ENCODE results near the gene AKR1A1. TPM values are rescaled to one million over a fixed set of nuclear protein-coding genes. Genes with fewer than 3 reads are reported as not detected.
"Not testable (repeated sequence)": the region's sequence is repeated elsewhere in the genome, so short reads cannot be mapped to it uniquely, and the experiment has no call there.

Gene AKR1A1
- 100 to 1,000 TPM; 155 to 178 TPM for total RNA-seq

DNA sequence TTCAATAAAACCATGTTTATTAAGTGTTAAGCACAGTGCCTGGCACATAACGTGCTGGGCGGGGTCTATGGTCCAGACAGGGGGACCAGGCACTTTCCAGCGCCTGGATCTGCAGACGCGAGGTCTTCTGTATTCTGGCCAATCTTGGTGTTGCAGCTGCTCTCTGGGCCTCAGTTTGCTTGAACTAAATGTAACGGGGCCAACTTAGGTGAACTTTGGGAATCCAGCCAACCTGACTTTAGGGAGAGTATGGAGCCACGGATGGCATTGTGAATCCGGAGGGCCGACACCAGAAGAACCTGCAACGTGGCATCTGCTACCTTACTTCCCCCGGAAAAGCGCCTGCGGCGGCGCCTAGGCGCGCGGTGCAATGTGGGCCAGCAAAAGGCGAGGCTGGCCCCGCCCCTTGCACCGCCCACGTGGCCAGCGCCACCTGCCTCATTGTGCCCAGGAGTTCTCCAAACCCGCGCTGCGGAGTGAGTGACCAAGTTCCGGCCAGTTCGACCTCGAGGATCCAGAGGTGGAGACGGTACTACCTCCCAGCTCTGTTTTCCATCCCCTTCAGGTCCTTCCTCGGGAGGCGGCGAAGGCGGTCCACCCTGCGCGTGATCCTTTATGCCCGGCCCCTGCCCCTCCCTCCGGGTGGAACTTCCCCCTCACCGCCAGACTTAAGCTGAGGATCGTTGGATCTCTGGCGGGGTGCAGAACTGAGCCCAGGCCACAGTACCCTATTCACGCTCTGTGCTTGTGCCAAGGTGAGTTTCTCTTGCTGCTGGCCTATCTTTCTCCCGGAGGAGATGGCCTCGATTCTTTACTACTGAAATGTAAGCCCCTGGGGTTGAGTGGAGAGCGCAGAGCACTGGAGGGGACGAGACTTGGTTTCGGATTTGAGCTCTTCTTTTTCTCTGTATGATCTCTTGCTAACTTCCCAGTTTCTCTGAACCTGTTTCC is at the start of gene AKR1A1:
TSS of gene AKR1A1 (plus strand) at position 426 of the 951 bp plus-strand sequence. CDS start 10,969 bp downstream, outside the sequence.
- H3K27me3 Mint-ChIP-seq (ENCODE audit: low read depth): no peaks in the 10 kb centered on the region
- H3K9me3 Mint-ChIP-seq: no peaks in the 10 kb centered on the region
- DNase-seq (peak; percentile 90 to 93), ATAC-seq (replicated peaks in 1 of 2) (peak; percentile 96)
- peaks cover 25% of the 10 kb centered on the region for H3K4me1 Mint-ChIP-seq (ENCODE audit: low read depth)
- peak within 1 kb of the TSS; percentile 96 to 97 for H3K4me3 Mint-ChIP-seq
- H3K36me3 Mint-ChIP-seq (ENCODE audit: insufficient read depth in 2 of 2): peaks cover 4 to 8% of the 10 kb centered on the region in 2 donors
- H3K27ac Mint-ChIP-seq: peak within 1 kb of the TSS; percentile 90

GRCh38 chr1:45501505-45501859 is 49.1 kb upstream of the AKR1A1 start:
- peak overlapping the region; percentile 49 for H3K27ac Mint-ChIP-seq
- no peaks in the 10 kb centered on the region for H3K9me3 Mint-ChIP-seq
- peaks cover 38% of the 10 kb centered on the region for H3K4me1 Mint-ChIP-seq (ENCODE audit: low read depth)
- H3K4me3 Mint-ChIP-seq: peak overlapping the region in 1 of 2 donors; percentile 91
- no peaks in the 10 kb centered on the region for H3K27me3 Mint-ChIP-seq (ENCODE audit: low read depth)
- no peak for ATAC-seq (replicated peaks in 1 of 2)
- peaks cover 0 to 1% of the 10 kb centered on the region in 2 donors for H3K36me3 Mint-ChIP-seq (ENCODE audit: insufficient read depth in 2 of 2)
- DNase-seq: no peak

- no peak overlapping the region for H3K4me3 Mint-ChIP-seq
- no peaks in the 10 kb centered on the region for H3K36me3 Mint-ChIP-seq (ENCODE audit: insufficient read depth in 2 of 2)
- ATAC-seq (replicated peaks in 1 of 2) (no peak), DNase-seq (no peak)
- no peaks in the 10 kb centered on the region for H3K9me3 Mint-ChIP-seq
- H3K27ac Mint-ChIP-seq: no peak overlapping the region
- no peaks in the 10 kb centered on the region for H3K27me3 Mint-ChIP-seq (ENCODE audit: low read depth)
- H3K4me1 Mint-ChIP-seq (ENCODE audit: low read depth): peaks cover 36% of the 10 kb centered on the region
Observed at GRCh38 chr1:45503462-45504360, 46.9 kb upstream of the AKR1A1 start.

GRCh38 chr1:45507195-45507594 is 43.4 kb upstream of the AKR1A1 start:
- DNase-seq (no peak), ATAC-seq (replicated peaks in 1 of 2) (no peak)
- no peaks in the 10 kb centered on the region for H3K27me3 Mint-ChIP-seq (ENCODE audit: low read depth)

DNA sequence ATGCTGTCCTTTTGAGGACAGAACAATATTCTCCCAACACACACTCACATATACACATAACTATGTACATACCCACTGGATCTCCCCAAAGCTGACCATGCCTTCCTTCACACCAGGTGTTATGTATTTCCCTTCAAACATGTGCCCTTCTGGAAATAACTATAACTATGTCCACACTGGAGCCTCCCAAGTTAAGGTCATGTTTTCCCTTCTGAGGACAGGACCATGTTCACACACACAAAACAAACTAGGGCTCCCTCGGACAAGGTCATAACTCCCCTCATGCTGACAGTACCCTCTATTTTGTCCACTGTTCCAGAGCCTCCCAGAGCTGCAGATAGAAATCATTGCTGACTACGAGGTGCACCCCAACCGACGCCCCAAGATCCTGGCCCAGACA is 42.7 kb upstream of the AKR1A1 start:
- peak overlapping the region; percentile 20 for H3K27ac Mint-ChIP-seq
- H3K9me3 Mint-ChIP-seq: no peaks in the 10 kb centered on the region
- ATAC-seq (replicated peaks in 1 of 2) (no peak), DNase-seq (no peak)
- H3K36me3 Mint-ChIP-seq (ENCODE audit: insufficient read depth in 2 of 2): peaks cover 9 to 13% of the 10 kb centered on the region in 2 donors
- peaks cover 4% of the 10 kb centered on the region for H3K4me1 Mint-ChIP-seq (ENCODE audit: low read depth)
- no peak overlapping the region for H3K4me3 Mint-ChIP-seq
- H3K27me3 Mint-ChIP-seq (ENCODE audit: low read depth): no peaks in the 10 kb centered on the region

More at GRCh38 chr1:45507195-45507594, 43.4 kb upstream of the AKR1A1 start:
- Mint-ChIP-seq H3K36me3 (ENCODE audit: insufficient read depth in 2 of 2) (peaks cover 9 to 11% of the 10 kb centered on the region in 2 donors), H3K4me3 (no peak overlapping the region), H3K4me1 (ENCODE audit: low read depth) (peaks cover under 1% of the 10 kb centered on the region), H3K27ac (no peak overlapping the region), H3K9me3 (no peaks in the 10 kb centered on the region)

- Mint-ChIP-seq H3K36me3 (ENCODE audit: insufficient read depth in 2 of 2) (peaks cover 9 to 13% of the 10 kb centered on the region in 2 donors), H3K4me3 (no peak overlapping the region), H3K4me1 (ENCODE audit: low read depth) (peaks cover 4% of the 10 kb centered on the region), H3K27ac (peak overlapping the region; percentile 20), H3K27me3 (ENCODE audit: low read depth) (no peaks in the 10 kb centered on the region), H3K9me3 (no peaks in the 10 kb centered on the region)
- no peak for DNase-seq
- ATAC-seq (replicated peaks in 1 of 2): no peak
Observed at GRCh38 chr1:45508295-45509151, 42.1 kb upstream of the AKR1A1 start.

DNA sequence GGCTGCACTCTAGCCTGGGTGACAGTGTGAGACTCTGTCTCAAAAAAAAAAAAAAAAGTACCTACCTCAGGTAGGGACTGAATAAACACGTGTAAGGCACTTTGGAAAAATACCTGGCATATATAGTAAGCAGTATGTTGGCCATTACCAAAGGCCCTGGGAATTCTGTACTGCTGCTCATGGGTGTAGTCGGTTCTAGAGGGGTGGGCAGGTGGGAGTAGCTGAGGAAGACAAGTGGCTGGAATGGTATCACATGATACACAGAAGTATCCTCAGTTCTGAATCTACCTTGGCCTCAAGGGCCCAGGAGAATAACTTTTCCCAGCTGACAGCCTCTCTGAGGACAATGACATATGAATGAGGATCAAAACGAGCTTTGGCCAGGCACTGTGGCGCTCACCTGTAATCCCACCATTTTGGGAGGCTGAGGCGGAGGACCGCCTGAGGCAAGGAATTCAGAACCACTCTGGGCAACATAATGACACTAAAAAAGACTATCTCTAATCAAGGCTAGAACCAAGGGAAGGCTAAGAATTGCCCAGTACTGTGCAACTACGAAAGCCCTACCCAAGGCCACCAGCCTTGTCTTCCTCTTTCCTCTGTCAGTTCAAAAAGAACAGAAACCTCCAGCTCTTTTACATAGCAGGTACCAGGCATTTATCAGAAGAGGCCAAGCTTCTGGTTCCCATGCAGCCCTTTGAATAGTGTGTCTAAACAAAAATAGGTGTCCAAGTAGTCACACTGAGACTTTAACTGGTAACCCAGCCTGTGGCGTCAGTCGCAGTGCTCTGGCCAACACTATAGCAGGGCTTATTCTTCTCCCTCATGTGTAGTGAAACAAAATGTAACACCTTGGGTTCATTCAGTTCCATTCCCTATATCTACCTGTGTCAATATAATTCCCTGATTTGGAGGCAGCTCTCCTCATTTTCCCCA is 40.3 kb upstream of the AKR1A1 start:
- peaks cover 11% of the 10 kb centered on the region for H3K4me1 Mint-ChIP-seq (ENCODE audit: low read depth)
- no peak overlapping the region for H3K27ac Mint-ChIP-seq
- no peak overlapping the region for H3K4me3 Mint-ChIP-seq
- no peaks in the 10 kb centered on the region for H3K9me3 Mint-ChIP-seq
- ATAC-seq (replicated peaks in 1 of 2) (no peak), DNase-seq (no peak)
- H3K36me3 Mint-ChIP-seq (ENCODE audit: insufficient read depth in 2 of 2): peaks cover 9 to 20% of the 10 kb centered on the region in 2 donors
- H3K27me3 Mint-ChIP-seq (ENCODE audit: low read depth): no peaks in the 10 kb centered on the region

- Mint-ChIP-seq H3K9me3 (no peaks in the 10 kb centered on the region), H3K4me1 (ENCODE audit: low read depth) (peaks cover 17% of the 10 kb centered on the region), H3K27me3 (ENCODE audit: low read depth) (no peaks in the 10 kb centered on the region), H3K4me3 (no peak overlapping the region), H3K27ac (peak overlapping the region; percentile 35), H3K36me3 (ENCODE audit: insufficient read depth in 2 of 2) (peaks cover 11 to 27% of the 10 kb centered on the region in 2 donors)
- no peak for ATAC-seq (replicated peaks in 1 of 2)
- DNase-seq: no peak
Observed at GRCh38 chr1:45510972-45511527, 39.6 kb upstream of the AKR1A1 start.

DNA sequence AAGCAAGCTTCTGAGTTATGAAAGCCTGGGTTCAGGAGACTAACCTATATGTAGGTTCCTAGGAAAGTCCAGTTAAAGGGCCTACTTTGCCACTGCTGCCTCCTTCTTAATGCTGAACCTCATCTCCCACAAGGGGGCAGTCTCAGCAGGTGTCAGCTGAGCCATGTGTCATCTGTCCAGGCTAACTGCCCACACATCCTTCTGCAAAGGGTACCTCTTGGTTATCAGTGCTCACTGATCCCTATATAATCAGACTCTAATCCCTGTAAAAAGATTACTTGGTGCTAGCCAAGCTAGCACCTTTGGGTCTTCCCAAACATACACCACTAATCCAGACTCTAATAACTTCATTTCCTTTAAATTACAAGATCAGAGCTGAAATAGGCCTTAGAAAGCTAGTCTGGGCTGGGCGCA is 38.0 kb upstream of the AKR1A1 start:
- ATAC-seq (replicated peaks in 1 of 2) (peak; percentile 75 to 84), DNase-seq (peak; percentile 72)
- Mint-ChIP-seq H3K36me3 (ENCODE audit: insufficient read depth in 2 of 2) (peaks cover 16 to 35% of the 10 kb centered on the region in 2 donors), H3K27ac (no peak overlapping the region), H3K9me3 (no peaks in the 10 kb centered on the region), H3K4me1 (ENCODE audit: low read depth) (peaks cover 33% of the 10 kb centered on the region), H3K4me3 (no peak overlapping the region), H3K27me3 (ENCODE audit: low read depth) (no peaks in the 10 kb centered on the region)

DNA sequence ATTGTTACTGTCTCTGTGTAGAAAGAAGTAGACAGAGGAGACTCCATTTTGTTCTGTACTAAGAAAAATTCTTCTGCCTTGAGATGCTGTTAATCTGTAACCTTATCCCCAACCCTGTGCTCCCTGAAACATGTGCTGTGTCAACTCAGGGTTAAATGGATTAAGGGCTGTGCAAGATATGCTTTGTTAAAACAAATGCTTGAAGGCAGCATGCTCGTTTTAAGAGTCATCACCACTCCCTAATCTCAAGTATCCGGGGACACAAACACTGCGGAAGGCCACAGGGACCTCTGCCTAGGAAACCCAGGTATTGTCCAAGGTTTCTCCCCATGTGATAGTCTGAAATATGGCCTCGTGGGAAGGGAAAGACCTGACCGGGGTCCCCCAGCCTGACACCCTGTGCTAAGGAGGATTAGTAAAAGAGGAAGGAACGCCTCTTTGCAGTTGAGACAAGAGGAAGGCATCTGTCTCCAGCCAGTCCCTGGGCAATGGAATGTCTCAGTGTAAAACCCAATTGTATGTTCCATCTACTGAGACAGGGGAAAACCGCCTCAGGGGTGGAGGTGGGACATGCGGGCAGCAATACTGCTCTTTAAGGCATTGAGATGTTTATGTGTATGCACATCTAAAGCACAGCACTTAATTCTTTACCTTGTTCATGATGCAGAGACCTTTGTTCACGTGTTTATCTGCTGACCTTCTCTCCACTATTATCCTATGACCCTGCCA is 36.9 kb upstream of the AKR1A1 start:
- Mint-ChIP-seq H3K36me3 (ENCODE audit: insufficient read depth in 2 of 2) (peaks cover 16 to 36% of the 10 kb centered on the region in 2 donors), H3K4me1 (ENCODE audit: low read depth) (peaks cover 36% of the 10 kb centered on the region)
- ATAC-seq (replicated peaks in 1 of 2); H3K9me3 Mint-ChIP-seq; H3K27ac Mint-ChIP-seq; H3K27me3 Mint-ChIP-seq (ENCODE audit: low read depth); DNase-seq; H3K4me3 Mint-ChIP-seq: not testable (repeated sequence)

- Mint-ChIP-seq H3K27me3 (ENCODE audit: low read depth) (no peaks in the 10 kb centered on the region), H3K27ac (peak overlapping the region; percentile 78), H3K4me3 (no peak overlapping the region), H3K36me3 (ENCODE audit: insufficient read depth in 2 of 2) (peaks cover 9 to 31% of the 10 kb centered on the region in 2 donors), H3K9me3 (no peaks in the 10 kb centered on the region), H3K4me1 (ENCODE audit: low read depth) (peaks cover 52% of the 10 kb centered on the region)
- DNase-seq (no peak), ATAC-seq (replicated peaks in 1 of 2) (no peak)
Observed at GRCh38 chr1:45516036-45516435, 34.6 kb upstream of the AKR1A1 start.
